MM.1S (cell line): ENCODE data around the gene ITGA3.

Source experiments
- DNase-seq: peaks from one replicate; pipeline ENCODE4 v3.0.0-alpha.2; 2015
- H2AFZ ChIP-seq: fragments of 300-600 bp; sonication (generic); 2 replicates; pipeline ENCODE4 v1.6.0; 2016; ENCODE audit warnings: antibody characterized with exemption, low read length
- H3F3A ChIP-seq: fragments of 300-600 bp; sonication (generic); 2 replicates; pipeline ENCODE4 v1.6.1; 2016; ENCODE audit warnings: mild to moderate bottlenecking, antibody characterized with exemption, low read length, moderate library complexity, mixed read lengths; ENCODE audit not compliant: insufficient read depth
- H3K27ac ChIP-seq: fragments of 300-600 bp; sonication (generic); 2 replicates; pipeline ENCODE4 v1.5.1; 2016; ENCODE audit warnings: mild to moderate bottlenecking, low read length
- H3K27me3 ChIP-seq: fragments of 300-600 bp; sonication (generic); replicated peaks from 2 replicates; pipeline ENCODE4 v1.6.0; 2016; ENCODE audit warnings: low read length; ENCODE audit not compliant: insufficient read depth
- H3K36me3 ChIP-seq: fragments of 300-600 bp; sonication (generic); replicated peaks from 2 replicates; pipeline ENCODE4 v1.6.1; 2016; ENCODE audit warnings: mild to moderate bottlenecking, low read length, mixed read lengths; ENCODE audit not compliant: insufficient read depth
- H3K4me1 ChIP-seq: fragments of 300-600 bp; sonication (generic); 2 replicates; pipeline ENCODE4 v1.6.1; 2016; ENCODE audit warnings: low read length, mixed read lengths
- H3K4me2 ChIP-seq: fragments of 300-600 bp; sonication (generic); 2 replicates; pipeline ENCODE4 v1.6.0; 2016; ENCODE audit warnings: low read depth, low read length
- H3K4me3 ChIP-seq: fragments of 300-600 bp; sonication (generic); 2 replicates; pipeline ENCODE4 v1.5.1; 2016; ENCODE audit warnings: low read length, mixed read lengths
- H3K79me2 ChIP-seq: fragments of 300-600 bp; sonication (generic); 2 replicates; pipeline ENCODE4 v1.6.1; 2016; ENCODE audit warnings: mixed run types, low read length, mixed read lengths
- H3K9ac ChIP-seq: fragments of 300-600 bp; sonication (generic); 2 replicates; pipeline ENCODE4 v1.6.1; 2016; ENCODE audit warnings: low read length, mixed read lengths
- H3K9me2 ChIP-seq: fragments of 300-600 bp; sonication (generic); replicated peaks from 2 replicates; pipeline ENCODE4 v1.6.1; 2016; ENCODE audit warnings: mild to moderate bottlenecking, low read length, mixed read lengths; ENCODE audit not compliant: insufficient read depth
- H3K9me3 ChIP-seq: fragments of 300-600 bp; sonication (generic); replicated peaks from 2 replicates; pipeline ENCODE4 v1.6.1; 2016; ENCODE audit warnings: mild to moderate bottlenecking, low read length, mixed read lengths; ENCODE audit not compliant: insufficient read depth
- H4K20me1 ChIP-seq: fragments of 300-600 bp; sonication (generic); 2 replicates; pipeline ENCODE4 v1.6.1; 2016; ENCODE audit warnings: mild to moderate bottlenecking, low read length, moderate library complexity, mixed read lengths; ENCODE audit not compliant: insufficient read depth
- CTCF ChIP-seq: fragments of 300-600 bp; sonication (generic); IDR thresholded peaks from 2 replicates; pipeline ENCODE4 v1.5.1; 2016; ENCODE audit warnings: antibody characterized with exemption, low read length, mixed read lengths
- EZH2 ChIP-seq: fragments of 300-600 bp; sonication (generic); optimal IDR thresholded peaks from 2 replicates; pipeline ENCODE3; 2017; ENCODE audit warnings: low read depth, mild to moderate bottlenecking, antibody characterized with exemption, low read length, mixed read lengths
- EZH2phosphoT487 ChIP-seq: fragments of 300-600 bp; sonication (generic); IDR thresholded peaks from 2 replicates; pipeline ENCODE4 v1.6.1; 2018; ENCODE audit warnings: antibody characterized with exemption, low read length

Gene ITGA3

GRCh38 chr17:50115756-50116155 lies 59.8 kb downstream of the ITGA3 start:
- Histone ChIP-seq H3K27ac (no peak overlapping the region), H3K36me3 (no peaks in the 10 kb centered on the region), H3K9ac (no peak overlapping the region), H3F3A (no peaks in the 10 kb centered on the region; the same call in 1 of the 2 replicates), H3K4me2 (no peak overlapping the region), H3K27me3 (peaks cover 34% of the 10 kb centered on the region), H3K79me2 (no peaks in the 10 kb centered on the region), H4K20me1 (no peaks in the 10 kb centered on the region), H3K4me1 (0 out of 2 replicates have a peak, but pooled peaks cover 6% of the 10 kb centered on the region), H3K4me3 (no peak overlapping the region), H3K9me2 (no peaks in the 10 kb centered on the region), H3K9me3 (no peaks in the 10 kb centered on the region), H2AFZ (no peak overlapping the region)
- no peak for DNase-seq
- TF ChIP-seq EZH2phosphoT487 (no peak), EZH2 (no peak), CTCF (no peak)

- peak; percentile 74 for DNase-seq
- Histone ChIP-seq H3F3A (no peaks in the 10 kb centered on the region; the same call in 1 of the 2 replicates), H2AFZ (peak overlapping the region; percentile 39), H3K27me3 (peaks cover 34% of the 10 kb centered on the region), H4K20me1 (no peaks in the 10 kb centered on the region), H3K9ac (no peak overlapping the region), H3K4me3 (0 out of 2 replicates have a peak overlapping the region, but pooled peaks have one; percentile 17), H3K4me2 (peak overlapping the region; percentile 77), H3K4me1 (0 out of 2 replicates have a peak, but pooled peaks cover 6% of the 10 kb centered on the region), H3K79me2 (no peaks in the 10 kb centered on the region), H3K9me3 (no peaks in the 10 kb centered on the region), H3K9me2 (no peaks in the 10 kb centered on the region), H3K27ac (no peak overlapping the region), H3K36me3 (no peaks in the 10 kb centered on the region)
- TF ChIP-seq EZH2 (no peak), CTCF (peak; percentile 78)
Measured at GRCh38 chr17:50117202-50118051, 61.5 kb downstream of the ITGA3 start.

- Histone ChIP-seq H3K4me1 (0 out of 2 replicates have a peak, but pooled peaks cover 6% of the 10 kb centered on the region), H2AFZ (no peak overlapping the region), H3F3A (no peaks in the 10 kb centered on the region; the same call in 1 of the 2 replicates), H3K9ac (no peak overlapping the region), H3K4me3 (no peak overlapping the region), H3K4me2 (no peak overlapping the region), H3K27me3 (peaks cover 40% of the 10 kb centered on the region), H4K20me1 (no peaks in the 10 kb centered on the region), H3K36me3 (no peaks in the 10 kb centered on the region), H3K9me2 (no peaks in the 10 kb centered on the region), H3K27ac (no peak overlapping the region), H3K9me3 (no peaks in the 10 kb centered on the region), H3K79me2 (no peaks in the 10 kb centered on the region)
- TF ChIP-seq EZH2phosphoT487 (no peak), EZH2 (no peak), CTCF (no peak)
- DNase-seq = no peak
Measured at GRCh38 chr17:50118076-50118827, 62.3 kb downstream of the ITGA3 start.
